HL-60 (cell line): ENCODE data around the gene PRDM16.

Source experiments
- DNase-seq, 2 experiments: peaks; one replicate each; pipeline ENCODE4 v3.0.0-alpha.2; 2010 to 2020; ENCODE audit warnings: low read depth in 1 of 2, low spot score in 1 of 2
- H3K27ac ChIP-seq: fragments of 250-450 bp; sonication (Bioruptor Pico); replicated peaks from 2 replicates; pipeline ENCODE4 v1.5.1; 2020; ENCODE audit warnings: mild to moderate bottlenecking, moderate library complexity
- H3K27me3 ChIP-seq: fragments of 250-450 bp; sonication (Bioruptor Pico); 2 replicates; pipeline ENCODE4 v1.5.1; 2021; ENCODE audit warnings: mild to moderate bottlenecking, moderate library complexity; ENCODE audit not compliant: insufficient read depth, poor library complexity, severe bottlenecking
- H3K4me3 ChIP-seq: replicated peaks from 2 replicates; pipeline ENCODE4 v1.5.1; 2011; ENCODE audit warnings: mild to moderate bottlenecking, control low read depth, low read length; ENCODE audit not compliant: insufficient read depth
- GABPA ChIP-seq: IDR thresholded peaks from 2 replicates; pipeline ENCODE4 v1.6.1; 2012; ENCODE audit warnings: low read depth
- POLR2AphosphoS5 ChIP-seq: IDR thresholded peaks from 2 replicates; pipeline ENCODE4 v1.6.1; 2012; ENCODE audit warnings: low read depth
- SPI1 ChIP-seq: IDR thresholded peaks from 2 replicates; pipeline ENCODE4 v1.6.1; 2012; ENCODE audit warnings: low read depth, mild to moderate bottlenecking, borderline replicate concordance
- TF ChIP-seq, protein P1 (sequence below): IDR thresholded peaks from one replicate; pipeline ENCODE4 v1.5.1; 2011; ENCODE audit warnings: low read length, control low read depth, inconsistent platforms; ENCODE audit not compliant: insufficient read depth
- TF ChIP-seq, protein P2 (sequence below): IDR thresholded peaks from 2 replicates; pipeline ENCODE4 v1.6.1; 2012; ENCODE audit warnings: low read depth; ENCODE audit not compliant: insufficient replicate concordance

Gene PRDM16

DNA sequence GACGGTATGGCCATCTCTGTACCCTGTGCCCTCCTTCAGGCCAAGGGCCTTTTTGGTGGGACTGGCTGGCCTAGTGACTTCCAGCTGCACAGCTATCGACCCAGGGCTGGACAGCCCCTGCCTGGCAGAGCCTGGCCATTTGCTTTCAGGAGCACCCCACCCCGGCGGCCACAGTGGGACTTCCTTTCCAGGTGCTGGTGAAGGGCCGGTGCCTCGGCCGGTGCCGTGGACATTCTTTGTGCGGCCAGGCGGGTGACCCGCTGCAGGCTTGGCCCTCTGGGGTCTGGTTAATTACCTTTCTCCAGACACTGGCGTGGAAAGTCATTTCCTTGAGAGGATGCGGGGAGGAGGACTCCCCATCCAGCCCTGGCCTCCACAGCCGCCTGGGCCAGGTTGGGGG, 50.1 kb downstream of the PRDM16 start:
- DNase-seq: no peak
- Histone ChIP-seq H3K27ac (no peak overlapping the region), H3K27me3 (no peaks in the 10 kb centered on the region), H3K4me3 (no peak overlapping the region)
- TF ChIP-seq, protein P1, sequence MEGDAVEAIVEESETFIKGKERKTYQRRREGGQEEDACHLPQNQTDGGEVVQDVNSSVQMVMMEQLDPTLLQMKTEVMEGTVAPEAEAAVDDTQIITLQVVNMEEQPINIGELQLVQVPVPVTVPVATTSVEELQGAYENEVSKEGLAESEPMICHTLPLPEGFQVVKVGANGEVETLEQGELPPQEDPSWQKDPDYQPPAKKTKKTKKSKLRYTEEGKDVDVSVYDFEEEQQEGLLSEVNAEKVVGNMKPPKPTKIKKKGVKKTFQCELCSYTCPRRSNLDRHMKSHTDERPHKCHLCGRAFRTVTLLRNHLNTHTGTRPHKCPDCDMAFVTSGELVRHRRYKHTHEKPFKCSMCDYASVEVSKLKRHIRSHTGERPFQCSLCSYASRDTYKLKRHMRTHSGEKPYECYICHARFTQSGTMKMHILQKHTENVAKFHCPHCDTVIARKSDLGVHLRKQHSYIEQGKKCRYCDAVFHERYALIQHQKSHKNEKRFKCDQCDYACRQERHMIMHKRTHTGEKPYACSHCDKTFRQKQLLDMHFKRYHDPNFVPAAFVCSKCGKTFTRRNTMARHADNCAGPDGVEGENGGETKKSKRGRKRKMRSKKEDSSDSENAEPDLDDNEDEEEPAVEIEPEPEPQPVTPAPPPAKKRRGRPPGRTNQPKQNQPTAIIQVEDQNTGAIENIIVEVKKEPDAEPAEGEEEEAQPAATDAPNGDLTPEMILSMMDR: no peak
- TF ChIP-seq POLR2AphosphoS5 (no peak), GABPA (no peak), SPI1 (no peak)
- TF ChIP-seq, protein P2, sequence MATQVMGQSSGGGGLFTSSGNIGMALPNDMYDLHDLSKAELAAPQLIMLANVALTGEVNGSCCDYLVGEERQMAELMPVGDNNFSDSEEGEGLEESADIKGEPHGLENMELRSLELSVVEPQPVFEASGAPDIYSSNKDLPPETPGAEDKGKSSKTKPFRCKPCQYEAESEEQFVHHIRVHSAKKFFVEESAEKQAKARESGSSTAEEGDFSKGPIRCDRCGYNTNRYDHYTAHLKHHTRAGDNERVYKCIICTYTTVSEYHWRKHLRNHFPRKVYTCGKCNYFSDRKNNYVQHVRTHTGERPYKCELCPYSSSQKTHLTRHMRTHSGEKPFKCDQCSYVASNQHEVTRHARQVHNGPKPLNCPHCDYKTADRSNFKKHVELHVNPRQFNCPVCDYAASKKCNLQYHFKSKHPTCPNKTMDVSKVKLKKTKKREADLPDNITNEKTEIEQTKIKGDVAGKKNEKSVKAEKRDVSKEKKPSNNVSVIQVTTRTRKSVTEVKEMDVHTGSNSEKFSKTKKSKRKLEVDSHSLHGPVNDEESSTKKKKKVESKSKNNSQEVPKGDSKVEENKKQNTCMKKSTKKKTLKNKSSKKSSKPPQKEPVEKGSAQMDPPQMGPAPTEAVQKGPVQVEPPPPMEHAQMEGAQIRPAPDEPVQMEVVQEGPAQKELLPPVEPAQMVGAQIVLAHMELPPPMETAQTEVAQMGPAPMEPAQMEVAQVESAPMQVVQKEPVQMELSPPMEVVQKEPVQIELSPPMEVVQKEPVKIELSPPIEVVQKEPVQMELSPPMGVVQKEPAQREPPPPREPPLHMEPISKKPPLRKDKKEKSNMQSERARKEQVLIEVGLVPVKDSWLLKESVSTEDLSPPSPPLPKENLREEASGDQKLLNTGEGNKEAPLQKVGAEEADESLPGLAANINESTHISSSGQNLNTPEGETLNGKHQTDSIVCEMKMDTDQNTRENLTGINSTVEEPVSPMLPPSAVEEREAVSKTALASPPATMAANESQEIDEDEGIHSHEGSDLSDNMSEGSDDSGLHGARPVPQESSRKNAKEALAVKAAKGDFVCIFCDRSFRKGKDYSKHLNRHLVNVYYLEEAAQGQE: no peak

DNA sequence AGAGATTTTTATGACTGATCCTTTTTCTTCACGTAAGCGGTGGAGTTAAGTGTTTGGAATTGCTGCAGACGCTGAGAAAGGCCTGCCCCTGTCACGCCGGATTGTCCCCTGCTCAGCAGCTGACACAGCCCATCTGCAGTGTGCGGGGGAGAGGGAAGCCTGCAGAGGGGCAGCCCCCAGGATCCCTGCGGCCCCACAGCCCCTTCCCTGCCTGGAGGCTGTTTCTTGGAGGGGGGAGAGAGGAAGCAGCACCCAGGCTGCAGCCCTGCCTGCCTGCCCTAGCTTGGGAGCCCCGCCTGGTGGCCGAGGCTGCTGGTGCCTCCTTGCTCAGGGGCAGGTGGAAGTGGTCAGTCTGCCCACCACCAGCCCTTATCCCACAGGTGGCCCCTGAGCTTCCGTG, 50.7 kb downstream of the PRDM16 start:
- DNase-seq: no peak
- Histone ChIP-seq H3K27ac (no peak overlapping the region), H3K4me3 (no peak overlapping the region), H3K27me3 (no peaks in the 10 kb centered on the region)
- no peak for TF ChIP-seq POLR2AphosphoS5
- TF ChIP-seq GABPA: no peak
- no peak for TF ChIP-seq SPI1
- TF ChIP-seq, protein P2: no peak
- TF ChIP-seq, protein P1: no peak

DNA sequence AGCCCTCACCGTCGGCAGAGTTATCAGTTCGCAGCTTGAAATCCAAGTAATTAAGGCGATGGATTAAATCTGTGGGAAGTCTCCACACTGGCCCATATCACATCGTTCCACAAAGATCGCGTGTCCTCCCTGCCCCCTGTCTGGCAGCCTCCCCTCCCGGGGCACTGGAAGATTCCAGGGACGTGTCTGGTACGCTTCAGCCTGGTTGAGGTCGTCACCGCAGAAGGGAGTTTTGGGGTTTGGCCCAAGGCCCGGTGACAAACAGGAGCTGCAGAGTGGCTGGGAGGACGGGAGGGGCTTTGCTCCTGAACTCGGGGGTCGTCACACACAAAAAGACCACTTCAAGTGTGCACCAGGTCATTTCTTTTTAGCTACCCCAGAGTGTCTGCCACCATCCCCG, 51.1 kb downstream of the PRDM16 start:
- TF ChIP-seq GABPA: no peak
- TF ChIP-seq POLR2AphosphoS5: no peak
- TF ChIP-seq, protein P1: no peak
- TF ChIP-seq, protein P2: no peak
- no peak for TF ChIP-seq SPI1
- no peak overlapping the region for H3K27ac ChIP-seq
- no peaks in the 10 kb centered on the region for H3K27me3 ChIP-seq
- no peak overlapping the region for H3K4me3 ChIP-seq
- DNase-seq: no peak
